ENCODE measurements around the gene SUPT3H. TPM values are rescaled to one million over a fixed set of nuclear protein-coding genes. Genes with fewer than 3 reads are reported as not detected.
A peak's percentile ranks its signal among the peaks of the same experiment; 100 is the strongest.

Gene SUPT3H
- total RNA-seq, 4 donors from 2014 or later = 0.80 to 12.7 (median 3.0) TPM

- TF ChIP-seq EP300 (IDR thresholded peaks at IDR 0.05; ENCODE audit: low read depth) = no peak
- TF ChIP-seq, protein P1, sequence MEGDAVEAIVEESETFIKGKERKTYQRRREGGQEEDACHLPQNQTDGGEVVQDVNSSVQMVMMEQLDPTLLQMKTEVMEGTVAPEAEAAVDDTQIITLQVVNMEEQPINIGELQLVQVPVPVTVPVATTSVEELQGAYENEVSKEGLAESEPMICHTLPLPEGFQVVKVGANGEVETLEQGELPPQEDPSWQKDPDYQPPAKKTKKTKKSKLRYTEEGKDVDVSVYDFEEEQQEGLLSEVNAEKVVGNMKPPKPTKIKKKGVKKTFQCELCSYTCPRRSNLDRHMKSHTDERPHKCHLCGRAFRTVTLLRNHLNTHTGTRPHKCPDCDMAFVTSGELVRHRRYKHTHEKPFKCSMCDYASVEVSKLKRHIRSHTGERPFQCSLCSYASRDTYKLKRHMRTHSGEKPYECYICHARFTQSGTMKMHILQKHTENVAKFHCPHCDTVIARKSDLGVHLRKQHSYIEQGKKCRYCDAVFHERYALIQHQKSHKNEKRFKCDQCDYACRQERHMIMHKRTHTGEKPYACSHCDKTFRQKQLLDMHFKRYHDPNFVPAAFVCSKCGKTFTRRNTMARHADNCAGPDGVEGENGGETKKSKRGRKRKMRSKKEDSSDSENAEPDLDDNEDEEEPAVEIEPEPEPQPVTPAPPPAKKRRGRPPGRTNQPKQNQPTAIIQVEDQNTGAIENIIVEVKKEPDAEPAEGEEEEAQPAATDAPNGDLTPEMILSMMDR (IDR thresholded peaks at IDR 0.05) = no peak
- no peak for TF ChIP-seq POLR2AphosphoS5 (IDR thresholded peaks at IDR 0.05)
- no peak for TF ChIP-seq POLR2A (IDR thresholded peaks at IDR 0.05)
- H3K27me3 ChIP-seq = no peaks in the 10 kb centered on the region
- H3K4me3 ChIP-seq = no peak overlapping the region
- no peak overlapping the region for H3K27ac ChIP-seq
- no peaks in the 10 kb centered on the region for H3K9me3 ChIP-seq
- no peaks in the 10 kb centered on the region for H3K36me3 ChIP-seq
- 58 to 86% methylated on average over 1 to 2 of the region's 2 CpGs for WGBS, 2 donors (ENCODE audit: low coverage in 1 of 2)
- in situ Hi-C loops (cut with MboI; ENCODE audit: low pct_ligation_motif_present in 1 of 4, low pct_unique_long_range_greater_than_20kb in 1 of 4, low sequenced_read_pairs in 3 of 4) = no loop called here
- DNase-seq = no peak
- H3K4me1 ChIP-seq = peaks cover 0 to 6% (median 0%) of the 10 kb centered on the region in 4 donors
- intact Hi-C loops (cut with DNase I; ENCODE audit: low total_unique reads) = no loop called here
Measured at GRCh38 chr6:44809258-44809657, 568.5 kb downstream of the SUPT3H start.

GRCh38 chr6:44808148-44808547, 569.6 kb downstream of the SUPT3H start:
- peaks cover 0 to 6% (median 0%) of the 10 kb centered on the region in 4 donors for H3K4me1 ChIP-seq
- H3K27me3 ChIP-seq = no peaks in the 10 kb centered on the region
- no peak overlapping the region for H3K27ac ChIP-seq
- no peaks in the 10 kb centered on the region for H3K36me3 ChIP-seq
- H3K4me3 ChIP-seq = no peak overlapping the region
- intact Hi-C loops (cut with DNase I; ENCODE audit: low total_unique reads) (no loop called here), in situ Hi-C loops (cut with MboI; ENCODE audit: low pct_ligation_motif_present in 1 of 4, low pct_unique_long_range_greater_than_20kb in 1 of 4, low sequenced_read_pairs in 3 of 4) (no loop called here)
- TF ChIP-seq EP300 (IDR thresholded peaks at IDR 0.05; ENCODE audit: low read depth) (no peak), POLR2A (IDR thresholded peaks at IDR 0.05) (no peak), POLR2AphosphoS5 (IDR thresholded peaks at IDR 0.05) (no peak)
- TF ChIP-seq, protein P1 (IDR thresholded peaks at IDR 0.05) = no peak
- H3K9me3 ChIP-seq = no peaks in the 10 kb centered on the region
- WGBS, 2 donors (ENCODE audit: low coverage in 1 of 2) = 84 to 97% methylated on average over 5 of the region's 5 CpGs
- DNase-seq = no peak

DNA sequence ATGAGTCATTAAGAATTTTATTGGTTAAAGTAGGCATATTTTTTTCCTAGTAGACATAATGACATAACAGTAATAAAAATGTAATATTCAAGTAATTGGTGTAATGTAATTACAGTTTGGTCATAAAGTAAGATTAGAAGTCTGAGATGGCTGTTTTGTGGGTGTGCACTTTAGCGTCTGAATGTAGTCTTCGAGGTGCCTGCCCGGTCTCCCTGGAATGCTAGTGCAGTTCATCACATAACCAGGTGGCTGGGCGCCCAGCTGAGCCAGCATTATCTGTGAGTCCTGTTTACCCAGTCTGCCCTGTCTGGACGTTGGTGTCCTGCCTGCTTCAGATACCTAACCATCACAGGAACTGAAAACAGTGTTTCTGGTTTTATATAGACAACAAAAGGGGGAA, 571.1 kb downstream of the SUPT3H start:
- intact Hi-C loops (cut with DNase I; ENCODE audit: low total_unique reads) = no loop called here
- in situ Hi-C loops (cut with MboI; ENCODE audit: low pct_ligation_motif_present in 1 of 4, low pct_unique_long_range_greater_than_20kb in 1 of 4, low sequenced_read_pairs in 3 of 4) = no loop called here
- no peaks in the 10 kb centered on the region for H3K36me3 ChIP-seq
- no peak overlapping the region for H3K27ac ChIP-seq
- TF ChIP-seq, protein P1 (IDR thresholded peaks at IDR 0.05) = peak in 1 of 5 experiments; percentile 7
- TF ChIP-seq EP300 (IDR thresholded peaks at IDR 0.05; ENCODE audit: low read depth) (no peak), POLR2A (IDR thresholded peaks at IDR 0.05) (no peak)
- H3K27me3 ChIP-seq = no peaks in the 10 kb centered on the region
- H3K9me3 ChIP-seq = no peaks in the 10 kb centered on the region
- peaks cover 0 to 6% (median 0%) of the 10 kb centered on the region in 4 donors for H3K4me1 ChIP-seq
- H3K4me3 ChIP-seq = no peak overlapping the region
- DNase-seq = peak; percentile 23
- 43 to 50% methylated on average over 1 to 5 of the region's 5 CpGs for WGBS, 2 donors (ENCODE audit: low coverage in 1 of 2)

GRCh38 chr6:44805238-44805846, 572.4 kb downstream of the SUPT3H start:
- no peak for DNase-seq
- WGBS, 2 donors (ENCODE audit: low coverage in 1 of 2) = 53 to 59% methylated on average over 2 to 7 of the region's 7 CpGs
- no peak for TF ChIP-seq POLR2A (IDR thresholded peaks at IDR 0.05)
- peak in 1 of 3 donors; percentile 66 for TF ChIP-seq POLR2AphosphoS5 (IDR thresholded peaks at IDR 0.05)
- Histone ChIP-seq H3K27me3 (no peaks in the 10 kb centered on the region), H3K36me3 (no peaks in the 10 kb centered on the region), H3K4me3 (no peak overlapping the region), H3K4me1 (peaks cover under 1 to 10% (median 2%) of the 10 kb centered on the region in 4 donors), H3K27ac (no peak overlapping the region), H3K9me3 (no peaks in the 10 kb centered on the region)
- in situ Hi-C loops (cut with MboI; ENCODE audit: low pct_ligation_motif_present in 1 of 4, low pct_unique_long_range_greater_than_20kb in 1 of 4, low sequenced_read_pairs in 3 of 4) = no loop called here
- intact Hi-C loops (cut with DNase I; ENCODE audit: low total_unique reads) = no loop called here

Data from transverse colon (tissue), 4 donors.